ENCODE results near the gene USP21.

GRCh38 chr1:161179698-161180097, 20.4 kb downstream of the USP21 start:
- no peak for TF ChIP-seq EZH2 (IDR thresholded peaks at IDR 0.05; ENCODE audit: borderline replicate concordance, low read depth, low read length, severe bottlenecking)
- TF ChIP-seq, protein P1, sequence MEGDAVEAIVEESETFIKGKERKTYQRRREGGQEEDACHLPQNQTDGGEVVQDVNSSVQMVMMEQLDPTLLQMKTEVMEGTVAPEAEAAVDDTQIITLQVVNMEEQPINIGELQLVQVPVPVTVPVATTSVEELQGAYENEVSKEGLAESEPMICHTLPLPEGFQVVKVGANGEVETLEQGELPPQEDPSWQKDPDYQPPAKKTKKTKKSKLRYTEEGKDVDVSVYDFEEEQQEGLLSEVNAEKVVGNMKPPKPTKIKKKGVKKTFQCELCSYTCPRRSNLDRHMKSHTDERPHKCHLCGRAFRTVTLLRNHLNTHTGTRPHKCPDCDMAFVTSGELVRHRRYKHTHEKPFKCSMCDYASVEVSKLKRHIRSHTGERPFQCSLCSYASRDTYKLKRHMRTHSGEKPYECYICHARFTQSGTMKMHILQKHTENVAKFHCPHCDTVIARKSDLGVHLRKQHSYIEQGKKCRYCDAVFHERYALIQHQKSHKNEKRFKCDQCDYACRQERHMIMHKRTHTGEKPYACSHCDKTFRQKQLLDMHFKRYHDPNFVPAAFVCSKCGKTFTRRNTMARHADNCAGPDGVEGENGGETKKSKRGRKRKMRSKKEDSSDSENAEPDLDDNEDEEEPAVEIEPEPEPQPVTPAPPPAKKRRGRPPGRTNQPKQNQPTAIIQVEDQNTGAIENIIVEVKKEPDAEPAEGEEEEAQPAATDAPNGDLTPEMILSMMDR (IDR thresholded peaks at IDR 0.05; ENCODE audit: borderline replicate concordance, extremely low read depth, low read length, poor library complexity, severe bottlenecking), result no peak
